Measurements from ENCODE around the gene SVOPL.

The SVOPL gene

GRCh38 chr7:138622841-138623240, 78.3 kb downstream of the SVOPL start:
- H3K4me3 ChIP-seq (ENCODE audit: low read length): no peak overlapping the region
- no peak for DNase-seq (ENCODE audit: low read depth, low spot score)

- no peak overlapping the region for H3K4me3 ChIP-seq (ENCODE audit: low read length)
- DNase-seq (ENCODE audit: low read depth, low spot score): no peak
Measured at GRCh38 chr7:138618933-138619332, 82.2 kb downstream of the SVOPL start.

- no peak overlapping the region for H3K4me3 ChIP-seq (ENCODE audit: low read length)
- DNase-seq (ENCODE audit: low read depth, low spot score): no peak
Measured at GRCh38 chr7:138618506-138618905, 82.7 kb downstream of the SVOPL start.

- no peak overlapping the region for H3K4me3 ChIP-seq (ENCODE audit: low read length)
- no peak for DNase-seq (ENCODE audit: low read depth, low spot score)
Measured at GRCh38 chr7:138616085-138616484, 85.1 kb downstream of the SVOPL start.

- H3K4me3 ChIP-seq (ENCODE audit: low read length): no peak overlapping the region
- DNase-seq (ENCODE audit: low read depth, low spot score): no peak
Measured at GRCh38 chr7:138613630-138614029, 87.5 kb downstream of the SVOPL start.

GRCh38 chr7:138610671-138611170, 90.4 kb downstream of the SVOPL start:
- no peak for DNase-seq (ENCODE audit: low read depth, low spot score)
- no peak overlapping the region for H3K4me3 ChIP-seq (ENCODE audit: low read length)

GRCh38 chr7:138608275-138608674, 92.9 kb downstream of the SVOPL start:
- no peak for DNase-seq (ENCODE audit: low read depth, low spot score)
- no peak overlapping the region for H3K4me3 ChIP-seq (ENCODE audit: low read length)

GRCh38 chr7:138607216-138608126, 93.7 kb downstream of the SVOPL start:
- DNase-seq (ENCODE audit: low read depth, low spot score): no peak
- no peak overlapping the region for H3K4me3 ChIP-seq (ENCODE audit: low read length)

GRCh38 chr7:138606236-138606635, 94.9 kb downstream of the SVOPL start:
- no peak overlapping the region for H3K4me3 ChIP-seq (ENCODE audit: low read length)
- no peak for DNase-seq (ENCODE audit: low read depth, low spot score)

- no peak overlapping the region for H3K4me3 ChIP-seq (ENCODE audit: low read length)
- DNase-seq (ENCODE audit: low read depth, low spot score): no peak
Measured at GRCh38 chr7:138603549-138604318, 97.4 kb downstream of the SVOPL start.

GRCh38 chr7:138602451-138602850, 98.7 kb downstream of the SVOPL start:
- no peak for DNase-seq (ENCODE audit: low read depth, low spot score)
- no peak overlapping the region for H3K4me3 ChIP-seq (ENCODE audit: low read length)

- no peak for DNase-seq (ENCODE audit: low read depth, low spot score)
- no peak overlapping the region for H3K4me3 ChIP-seq (ENCODE audit: low read length)
Measured at GRCh38 chr7:138595454-138595853, 105.7 kb downstream of the SVOPL start.

GRCh38 chr7:138590154-138590553, 111.0 kb downstream of the SVOPL start:
- DNase-seq (ENCODE audit: low read depth, low spot score): no peak
- H3K4me3 ChIP-seq (ENCODE audit: low read length): no peak overlapping the region

GRCh38 chr7:138588986-138589385, 112.2 kb downstream of the SVOPL start:
- DNase-seq (ENCODE audit: low read depth, low spot score): no peak

GRCh38 chr7:138587485-138587884, 113.7 kb downstream of the SVOPL start:
- DNase-seq (ENCODE audit: low read depth, low spot score): no peak
- no peak overlapping the region for H3K4me3 ChIP-seq (ENCODE audit: low read length)

More at GRCh38 chr7:138588986-138589385, 112.2 kb downstream of the SVOPL start:
- no peak overlapping the region for H3K4me3 ChIP-seq (ENCODE audit: low read length)

GRCh38 chr7:138585283-138585993, 115.7 kb downstream of the SVOPL start:
- H3K4me3 ChIP-seq (ENCODE audit: low read length): no peak overlapping the region
- DNase-seq (ENCODE audit: low read depth, low spot score): no peak

GRCh38 chr7:138584696-138585095, 116.5 kb downstream of the SVOPL start:
- no peak overlapping the region for H3K4me3 ChIP-seq (ENCODE audit: low read length)
- no peak for DNase-seq (ENCODE audit: low read depth, low spot score)

- H3K4me3 ChIP-seq (ENCODE audit: low read length): no peak overlapping the region
- no peak for DNase-seq (ENCODE audit: low read depth, low spot score)
Measured at GRCh38 chr7:138584283-138584682, 116.9 kb downstream of the SVOPL start.

- no peak overlapping the region for H3K4me3 ChIP-seq (ENCODE audit: low read length)
- no peak for DNase-seq (ENCODE audit: low read depth, low spot score)
Measured at GRCh38 chr7:138581065-138581464, 120.1 kb downstream of the SVOPL start.

Data from Jurkat, Clone E6-1 (cell line).